Astrocyte (in vitro differentiated cells and primary cell): ENCODE data around the gene BEST4. TPM values are rescaled to one million over a fixed set of nuclear protein-coding genes. Genes with fewer than 3 reads are reported as not detected.

Source experiments
- DNase-seq: peaks from one replicate; pipeline ENCODE4 v3.0.0-alpha.2; 2010; ENCODE audit warnings: low read depth
- FAIRE-seq: peaks from 2 replicates; lab custom pipeline; 2011; peaks lifted over from hg19 to GRCh38; lab: Jason Lieb, UNC
- H2AFZ ChIP-seq: 2 replicates; pipeline ENCODE4 v1.6.0; 2012; ENCODE audit warnings: low read depth, low read length, inconsistent platforms
- H3K27ac ChIP-seq: 2 replicates; pipeline ENCODE4 v1.5.1; 2011; ENCODE audit warnings: low read depth, low read length, inconsistent platforms
- H3K27me3 ChIP-seq: 2 replicates; pipeline ENCODE4 v1.6.0; 2011; ENCODE audit warnings: low read length, inconsistent platforms; ENCODE audit not compliant: insufficient read depth
- H3K36me3 ChIP-seq: 2 replicates; pipeline ENCODE4 v1.5.1; 2011; ENCODE audit warnings: low read length, inconsistent platforms; ENCODE audit not compliant: insufficient read depth
- H3K4me1 ChIP-seq: 2 replicates; pipeline ENCODE4 v1.5.1; 2011; ENCODE audit warnings: low read length, inconsistent platforms; ENCODE audit not compliant: insufficient read depth
- H3K4me2 ChIP-seq: 2 replicates; pipeline ENCODE4 v1.6.0; 2012; ENCODE audit warnings: low read length, inconsistent platforms
- H3K4me3 ChIP-seq: 2 replicates; pipeline ENCODE4 v1.5.1; 2011; ENCODE audit warnings: low read depth, mild to moderate bottlenecking, low read length, inconsistent platforms; ENCODE audit not compliant: insufficient read depth
- H3K79me2 ChIP-seq: 2 replicates; pipeline ENCODE4 v1.6.0; 2012; ENCODE audit warnings: mild to moderate bottlenecking, low read length, inconsistent platforms; ENCODE audit not compliant: insufficient read depth
- H3K9ac ChIP-seq: 2 replicates; pipeline ENCODE4 v1.6.0; 2012; ENCODE audit warnings: mild to moderate bottlenecking, low read length, inconsistent platforms
- H3K9me3 ChIP-seq: 2 replicates; pipeline ENCODE4 v1.5.1; 2012; ENCODE audit warnings: low read depth, mild to moderate bottlenecking, low read length, inconsistent platforms; ENCODE audit not compliant: insufficient read depth
- H4K20me1 ChIP-seq: 2 replicates; pipeline ENCODE4 v1.6.0; 2012; ENCODE audit warnings: low read length, inconsistent platforms; ENCODE audit not compliant: insufficient read depth
- H3K27ac Mint-ChIP-seq: one replicate; pipeline ENCODE4 v1.8.0; 2021; ENCODE audit warnings: mild to moderate bottlenecking, mixed read lengths; ENCODE audit not compliant: unreplicated experiment
- H3K27me3 Mint-ChIP-seq: one replicate; pipeline ENCODE4 v1.8.0; 2021; ENCODE audit warnings: low read depth, mixed read lengths; ENCODE audit not compliant: unreplicated experiment
- H3K36me3 Mint-ChIP-seq: one replicate; pipeline ENCODE4 v1.8.0; 2021; ENCODE audit warnings: low read depth, mixed read lengths; ENCODE audit not compliant: unreplicated experiment
- H3K4me1 Mint-ChIP-seq: one replicate; pipeline ENCODE4 v1.8.0; 2021; ENCODE audit warnings: low read depth, mixed read lengths; ENCODE audit not compliant: unreplicated experiment
- H3K4me3 Mint-ChIP-seq: one replicate; pipeline ENCODE4 v1.8.0; 2021; ENCODE audit warnings: mild to moderate bottlenecking, moderate library complexity, mixed read lengths; ENCODE audit not compliant: unreplicated experiment
- H3K9me3 Mint-ChIP-seq: one replicate; pipeline ENCODE4 v1.8.0; 2021; ENCODE audit warnings: mild to moderate bottlenecking, mixed read lengths; ENCODE audit not compliant: unreplicated experiment
- EZH2 ChIP-seq: IDR thresholded peaks from 2 replicates; pipeline ENCODE4 v1.6.1; 2012; ENCODE audit warnings: mild to moderate bottlenecking, low read length, inconsistent platforms; ENCODE audit not compliant: insufficient read depth
- total RNA-seq: library from RNA; stranded (reverse); gene quantifications from 2 replicates; pipeline ENCODE4 v1.2.1, GENCODE V29; 2021
- TF ChIP-seq, protein P1 (sequence below): IDR thresholded peaks from 2 replicates; pipeline ENCODE4 v1.5.1; 2011; ENCODE audit warnings: low read depth, mild to moderate bottlenecking, inconsistent platforms, low read length, moderate library complexity; ENCODE audit not compliant: insufficient read depth

The BEST4 gene
- total RNA-seq, 1 donor from 2014 or later = not detected

DNA sequence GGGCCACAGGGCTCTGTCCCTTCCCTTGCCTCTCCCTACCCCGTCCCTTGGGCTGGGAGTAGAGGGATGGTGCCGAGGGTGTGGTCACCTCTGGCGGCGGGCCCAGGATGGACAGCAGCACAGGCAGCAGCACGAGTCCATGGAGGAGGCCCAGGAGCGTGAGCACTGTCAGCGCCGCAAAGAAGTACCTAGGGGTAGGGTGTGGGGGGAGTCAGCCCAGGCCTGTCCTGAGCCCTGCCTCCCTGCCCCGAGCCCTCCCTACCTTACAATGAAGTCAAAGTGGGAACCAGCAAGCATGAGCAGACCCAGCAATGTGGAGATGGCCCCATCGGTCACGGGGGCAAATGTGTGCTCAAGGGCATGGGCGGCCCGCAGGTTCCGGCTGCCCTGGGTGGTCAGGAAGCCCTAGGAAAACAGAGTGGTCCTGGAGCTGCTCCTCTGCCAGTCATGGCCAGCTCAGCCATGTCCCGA is 35.0 kb upstream of the BEST4 start:
- Histone ChIP-seq H3K27ac (no peak overlapping the region), H3K4me2 (no peak overlapping the region), H2AFZ (no peak overlapping the region), H4K20me1 (no peaks in the 10 kb centered on the region), H3K9me3 (no peaks in the 10 kb centered on the region), H3K27me3 (no peaks in the 10 kb centered on the region), H3K79me2 (no peaks in the 10 kb centered on the region), H3K36me3 (no peaks in the 10 kb centered on the region), H3K9ac (no peak overlapping the region), H3K4me3 (no peak overlapping the region), H3K4me1 (peaks cover 11% of the 10 kb centered on the region)
- H3K27ac Mint-ChIP-seq = no peak overlapping the region
- H3K4me1 Mint-ChIP-seq = peaks cover 4% of the 10 kb centered on the region
- FAIRE-seq (no peak), DNase-seq (no peak)
- no peak overlapping the region for H3K4me3 Mint-ChIP-seq
- H3K27me3 Mint-ChIP-seq = peaks cover 2% of the 10 kb centered on the region
- TF ChIP-seq EZH2 = no peak
- TF ChIP-seq, protein P1, sequence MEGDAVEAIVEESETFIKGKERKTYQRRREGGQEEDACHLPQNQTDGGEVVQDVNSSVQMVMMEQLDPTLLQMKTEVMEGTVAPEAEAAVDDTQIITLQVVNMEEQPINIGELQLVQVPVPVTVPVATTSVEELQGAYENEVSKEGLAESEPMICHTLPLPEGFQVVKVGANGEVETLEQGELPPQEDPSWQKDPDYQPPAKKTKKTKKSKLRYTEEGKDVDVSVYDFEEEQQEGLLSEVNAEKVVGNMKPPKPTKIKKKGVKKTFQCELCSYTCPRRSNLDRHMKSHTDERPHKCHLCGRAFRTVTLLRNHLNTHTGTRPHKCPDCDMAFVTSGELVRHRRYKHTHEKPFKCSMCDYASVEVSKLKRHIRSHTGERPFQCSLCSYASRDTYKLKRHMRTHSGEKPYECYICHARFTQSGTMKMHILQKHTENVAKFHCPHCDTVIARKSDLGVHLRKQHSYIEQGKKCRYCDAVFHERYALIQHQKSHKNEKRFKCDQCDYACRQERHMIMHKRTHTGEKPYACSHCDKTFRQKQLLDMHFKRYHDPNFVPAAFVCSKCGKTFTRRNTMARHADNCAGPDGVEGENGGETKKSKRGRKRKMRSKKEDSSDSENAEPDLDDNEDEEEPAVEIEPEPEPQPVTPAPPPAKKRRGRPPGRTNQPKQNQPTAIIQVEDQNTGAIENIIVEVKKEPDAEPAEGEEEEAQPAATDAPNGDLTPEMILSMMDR = no peak
- peaks cover 1% of the 10 kb centered on the region for H3K36me3 Mint-ChIP-seq
- H3K9me3 Mint-ChIP-seq = peaks cover 2% of the 10 kb centered on the region

DNA sequence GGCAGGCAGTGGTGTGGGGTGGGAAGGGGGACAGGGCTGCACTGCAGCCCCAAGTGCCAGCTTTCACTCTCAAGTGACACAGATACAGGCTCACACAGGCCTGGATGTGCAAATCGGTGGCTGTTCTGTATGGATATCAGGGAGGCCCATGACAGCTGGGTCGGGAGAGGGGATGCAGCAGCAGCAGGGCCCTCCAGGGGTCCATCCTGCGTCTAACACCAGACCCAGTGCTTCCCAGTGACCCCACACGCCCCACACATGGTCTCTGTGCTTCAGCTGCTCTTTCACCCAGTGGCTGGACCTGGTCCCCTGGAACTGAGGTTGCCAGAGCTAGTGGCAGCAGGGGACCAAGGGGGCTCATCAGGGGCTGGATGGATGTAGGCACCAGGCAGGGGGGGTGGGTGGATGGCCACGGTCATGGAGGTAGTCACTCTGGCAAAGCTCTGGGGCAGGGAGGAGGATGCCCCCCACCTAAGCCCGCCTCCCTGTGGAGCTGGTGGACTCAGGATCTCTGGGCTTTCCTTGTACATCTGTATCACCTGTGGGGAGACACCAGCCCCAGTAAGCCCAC is 34.2 kb upstream of the BEST4 start:
- no peak overlapping the region for H3K4me3 Mint-ChIP-seq
- Histone ChIP-seq H2AFZ (no peak overlapping the region), H3K36me3 (no peaks in the 10 kb centered on the region), H3K4me2 (no peak overlapping the region), H3K4me1 (peaks cover 11% of the 10 kb centered on the region), H3K9ac (no peak overlapping the region), H3K9me3 (no peaks in the 10 kb centered on the region), H4K20me1 (no peaks in the 10 kb centered on the region), H3K27me3 (no peaks in the 10 kb centered on the region), H3K4me3 (no peak overlapping the region), H3K79me2 (no peaks in the 10 kb centered on the region), H3K27ac (no peak overlapping the region)
- TF ChIP-seq, protein P1 = no peak
- no peak for TF ChIP-seq EZH2
- peaks cover 2% of the 10 kb centered on the region for H3K27me3 Mint-ChIP-seq
- H3K36me3 Mint-ChIP-seq = peaks cover 2% of the 10 kb centered on the region
- FAIRE-seq (no peak), DNase-seq (no peak)
- no peak overlapping the region for H3K27ac Mint-ChIP-seq
- peaks cover 8% of the 10 kb centered on the region for H3K4me1 Mint-ChIP-seq
- peaks cover 5% of the 10 kb centered on the region for H3K9me3 Mint-ChIP-seq

DNA sequence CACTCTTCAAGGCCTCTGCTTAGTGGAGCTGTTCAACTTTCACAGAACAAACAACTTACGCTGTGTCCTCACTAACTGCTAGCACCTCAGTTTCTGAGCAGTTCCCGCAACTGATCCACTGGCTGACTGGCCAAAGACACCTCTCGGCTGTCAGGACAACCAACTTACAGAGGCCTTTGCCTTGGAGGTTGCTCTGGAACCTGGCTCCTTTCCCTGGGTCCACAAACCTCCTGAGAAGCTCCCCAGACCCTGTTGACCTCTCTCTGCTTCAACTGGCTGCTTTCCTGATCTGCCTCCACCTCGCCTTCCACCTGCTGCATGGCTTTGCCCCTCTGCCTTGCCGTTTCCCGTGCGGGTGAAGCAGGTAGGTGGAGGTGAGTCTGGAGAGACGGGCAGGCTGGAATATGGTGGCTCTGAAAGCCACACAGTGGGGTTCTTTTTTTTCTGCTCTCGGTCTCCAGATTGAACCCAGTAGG is 33.3 kb upstream of the BEST4 start:
- H4K20me1 ChIP-seq = no peaks in the 10 kb centered on the region
- Mint-ChIP-seq H3K27me3 (peaks cover 2% of the 10 kb centered on the region), H3K27ac (no peak overlapping the region), H3K36me3 (peaks cover 2% of the 10 kb centered on the region), H3K4me1 (peaks cover 8% of the 10 kb centered on the region), H3K9me3 (peaks cover 4% of the 10 kb centered on the region), H3K4me3 (no peak overlapping the region)
- no peak overlapping the region for H3K4me3 ChIP-seq
- peaks cover 11% of the 10 kb centered on the region for H3K4me1 ChIP-seq
- TF ChIP-seq EZH2 = no peak
- TF ChIP-seq, protein P1 = no peak
- H3K79me2 ChIP-seq = no peaks in the 10 kb centered on the region
- no peaks in the 10 kb centered on the region for H3K9me3 ChIP-seq
- H3K27ac ChIP-seq = no peak overlapping the region
- no peak for FAIRE-seq
- no peak overlapping the region for H3K4me2 ChIP-seq
- H3K36me3 ChIP-seq = peaks cover 3% of the 10 kb centered on the region
- no peak overlapping the region for H2AFZ ChIP-seq
- no peaks in the 10 kb centered on the region for H3K27me3 ChIP-seq
- no peak overlapping the region for H3K9ac ChIP-seq
- DNase-seq = no peak
